HG02870 (cell line): ENCODE data around the gene CYP19A1.

Experiments used
- ATAC-seq: cut with Tn5 transposase; IDR thresholded peaks from one replicate; pipeline ENCODE4 v1.9.1; 2021; ENCODE audit warnings: mild to moderate bottlenecking, moderate library complexity; ENCODE audit not compliant: unreplicated experiment

The CYP19A1 gene

GRCh38 chr15:51363383-51363782 lies 25.0 kb upstream of the CYP19A1 start:
- no peak for ATAC-seq

- ATAC-seq, result no peak
Observed at GRCh38 chr15:51359981-51360380, 21.6 kb upstream of the CYP19A1 start.

DNA sequence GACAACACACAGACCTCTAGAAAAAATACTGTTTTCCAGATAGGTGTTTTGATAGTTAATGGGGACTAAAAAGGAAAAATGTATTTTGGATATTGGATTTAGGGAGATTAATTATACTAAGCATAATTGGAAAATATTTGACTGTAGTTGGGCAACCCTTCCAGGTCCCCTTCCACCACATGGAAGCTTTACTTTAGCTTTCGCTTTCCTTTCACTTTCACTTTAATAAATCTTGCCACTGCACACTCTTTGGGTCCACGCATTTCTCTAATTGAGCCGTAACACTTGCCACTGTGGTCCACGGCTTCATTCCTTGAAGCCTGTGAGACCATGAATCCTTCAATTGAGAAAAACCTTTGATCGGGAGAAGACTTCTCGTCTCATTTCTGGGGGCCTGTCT lies 18.6 kb upstream of the CYP19A1 start:
- ATAC-seq, result no peak

DNA sequence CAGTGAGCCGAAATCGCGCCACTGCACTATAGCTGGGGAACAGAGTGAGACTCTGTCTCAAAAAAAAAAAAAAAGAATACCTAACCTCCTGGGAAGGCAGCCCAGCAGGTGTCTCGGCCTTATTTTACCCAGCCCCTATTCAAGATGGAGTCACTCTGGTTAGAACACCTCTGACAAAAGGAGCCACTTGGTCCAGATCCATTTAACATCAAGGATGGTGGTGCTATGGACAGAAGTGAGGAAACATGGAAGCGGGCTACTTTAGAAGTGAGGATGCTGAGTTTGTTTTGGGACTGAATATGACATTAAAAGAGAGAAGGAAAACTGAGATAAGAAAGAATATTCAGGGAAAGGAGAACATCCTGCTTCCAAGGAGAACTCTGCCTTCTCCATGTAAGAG lies 17.8 kb upstream of the CYP19A1 start:
- no peak for ATAC-seq

DNA sequence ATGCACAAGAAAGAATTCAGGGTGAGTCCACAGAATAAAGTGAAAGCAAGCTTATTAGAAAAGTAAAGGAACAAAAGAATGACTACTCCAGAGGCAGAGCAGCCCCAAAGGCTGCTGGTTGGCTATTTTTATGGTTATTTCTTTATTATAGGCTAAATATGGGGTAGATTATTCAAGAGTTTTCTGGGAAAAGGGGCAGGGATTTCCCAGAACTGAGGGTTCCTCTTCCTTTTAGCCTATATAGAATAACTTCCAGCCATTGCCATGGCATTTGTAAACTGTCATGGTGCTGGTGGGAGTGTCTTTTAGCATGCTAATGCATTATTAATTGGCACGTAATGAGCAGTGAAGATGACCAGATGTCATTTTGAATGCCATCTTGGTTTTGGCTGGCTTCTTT lies 16.7 kb upstream of the CYP19A1 start:
- no peak for ATAC-seq

DNA sequence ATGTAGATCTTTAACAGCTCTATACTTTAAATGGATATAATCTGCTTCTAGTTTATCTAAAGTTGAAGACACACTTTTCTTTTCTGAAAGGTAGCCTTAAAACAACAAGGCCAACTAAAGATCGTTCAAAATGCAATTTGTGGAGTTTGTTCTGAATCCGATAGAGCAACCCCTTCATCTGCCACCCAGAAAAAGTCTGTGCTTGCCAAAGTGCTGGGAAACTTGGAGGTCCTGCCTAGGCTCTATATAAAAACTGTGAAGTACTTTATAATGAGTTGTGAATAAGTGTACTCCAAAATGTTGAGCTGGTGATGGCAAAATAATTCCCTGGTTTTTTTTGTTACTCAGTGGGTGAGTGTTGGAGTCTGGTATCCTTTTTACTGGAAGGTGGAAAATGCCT lies 15.6 kb upstream of the CYP19A1 start:
- no peak for ATAC-seq

DNA sequence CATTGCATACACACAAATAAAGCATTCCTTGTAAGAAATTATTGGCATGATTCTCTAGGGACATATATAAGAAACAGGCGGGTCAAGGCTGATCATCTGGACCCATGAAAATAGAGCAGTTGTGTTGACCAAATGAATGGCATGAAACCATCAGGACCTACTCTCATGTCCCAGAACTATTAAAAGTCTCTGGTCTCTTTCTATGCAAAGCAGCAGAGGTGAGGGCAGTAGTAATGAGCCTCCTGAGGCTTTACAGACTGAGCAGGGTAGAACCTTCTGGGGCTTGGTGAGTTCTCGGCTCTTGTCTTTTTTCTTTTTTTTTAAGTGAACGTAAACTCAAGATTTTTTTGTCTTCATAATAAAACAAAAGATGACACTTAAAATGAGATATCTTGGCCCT lies 12.3 kb upstream of the CYP19A1 start:
- ATAC-seq, result no peak

DNA sequence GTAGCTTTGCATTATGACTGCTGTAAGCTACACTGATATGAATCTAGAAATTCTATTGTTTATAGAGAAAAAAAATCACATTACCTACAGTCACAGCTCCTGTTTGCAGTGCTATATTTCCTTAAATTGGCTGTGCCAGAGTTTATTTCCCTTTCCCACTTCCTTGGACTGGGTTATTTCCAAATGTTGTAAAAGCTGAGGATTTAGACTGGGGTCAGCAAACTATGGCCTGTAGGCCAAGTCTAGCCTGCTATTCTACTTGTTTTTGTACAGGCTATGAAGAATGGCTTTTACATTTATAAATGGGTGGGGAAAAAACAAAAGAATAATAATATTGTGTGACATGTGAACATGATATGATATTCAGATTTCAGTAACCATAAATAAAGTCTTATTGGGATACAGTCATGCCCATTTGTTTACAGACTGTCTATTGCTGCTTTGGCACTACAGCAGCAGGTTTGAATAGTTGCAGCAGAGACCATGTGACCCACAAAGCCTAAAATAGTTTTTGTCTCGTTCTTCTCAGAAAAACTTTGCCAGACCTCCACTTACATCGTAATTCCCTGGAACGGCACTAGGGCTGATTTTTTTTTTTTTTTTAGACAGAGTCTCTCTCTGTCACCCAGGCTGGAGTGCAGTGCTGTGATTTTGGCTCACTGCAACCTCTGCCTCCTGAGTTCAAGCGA lies 10.9 kb upstream of the CYP19A1 start:
- ATAC-seq, result no peak

- ATAC-seq, result peak; percentile 99
Observed at GRCh38 chr15:51348688-51349087, 10.3 kb upstream of the CYP19A1 start.

DNA sequence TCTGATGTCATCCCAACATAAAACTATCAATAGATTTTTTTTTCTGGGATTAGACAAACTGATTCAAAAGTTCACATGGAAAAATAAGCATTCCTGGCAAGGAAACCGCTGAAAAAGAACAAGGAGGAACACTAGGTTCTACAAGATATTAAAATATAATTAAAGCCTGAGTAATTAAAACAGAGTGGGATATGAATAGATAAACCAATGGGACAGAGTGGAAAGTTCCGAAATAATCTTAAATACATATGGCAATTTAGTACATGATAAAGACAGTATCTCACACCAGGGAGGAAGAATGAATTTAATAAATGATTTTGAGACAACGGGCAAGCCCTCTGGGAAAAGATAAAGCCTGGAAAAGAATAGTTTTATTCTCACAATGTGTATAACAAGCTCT lies 7.7 kb upstream of the CYP19A1 start:
- ATAC-seq, result no peak

GRCh38 chr15:51343466-51343865 lies 5.1 kb upstream of the CYP19A1 start:
- ATAC-seq, result no peak

GRCh38 chr15:51342227-51342999 lies 4.0 kb upstream of the CYP19A1 start:
- no peak for ATAC-seq

DNA sequence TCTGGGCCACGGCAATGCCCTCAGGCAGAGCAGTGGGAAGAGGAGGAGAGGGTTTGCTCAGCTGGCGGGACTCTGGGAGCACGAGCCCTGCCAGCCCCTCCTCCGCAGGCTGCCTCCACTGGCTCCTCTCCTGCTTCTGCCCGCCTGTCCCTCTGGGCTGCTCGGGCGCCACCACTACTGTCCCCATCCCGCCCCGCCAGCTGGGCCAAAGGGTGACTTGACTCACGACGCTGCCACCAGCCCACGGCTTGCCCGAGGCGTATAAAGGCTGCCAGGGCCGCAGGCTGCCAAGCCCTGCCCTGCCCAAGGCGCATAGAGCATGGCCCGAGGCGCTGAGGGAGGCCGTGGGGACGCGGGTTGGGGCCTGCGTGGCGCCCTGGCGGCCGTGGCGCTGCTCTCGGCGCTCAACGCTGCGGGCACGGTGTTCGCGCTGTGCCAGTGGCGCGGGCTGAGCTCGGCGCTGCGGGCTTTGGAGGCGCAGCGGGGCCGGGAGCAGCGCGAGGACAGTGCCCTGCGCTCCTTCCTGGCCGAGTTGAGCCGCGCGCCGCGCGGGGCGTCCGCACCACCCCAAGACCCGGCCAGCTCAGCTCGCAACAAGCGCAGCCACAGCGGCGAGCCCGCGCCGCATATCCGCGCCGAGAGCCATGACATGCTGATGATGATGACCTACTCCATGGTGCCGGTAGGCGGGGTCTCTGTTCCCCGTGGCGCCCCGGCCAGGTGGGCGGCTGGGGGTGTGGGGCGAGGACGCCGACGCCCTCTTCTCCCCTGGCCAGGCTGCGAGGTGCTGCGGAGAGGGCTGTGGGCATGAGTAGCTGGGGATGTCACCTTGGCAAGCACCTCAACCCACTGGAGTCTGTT lies 3.2 kb upstream of the CYP19A1 start, which contains the start of gene GLDN:
Gene GLDN, plus strand, starts transcription at position 290 of the 861 bp plus-strand sequence. Its CDS starts 30 bp downstream, at position 320.
- ATAC-seq, result no peak

DNA sequence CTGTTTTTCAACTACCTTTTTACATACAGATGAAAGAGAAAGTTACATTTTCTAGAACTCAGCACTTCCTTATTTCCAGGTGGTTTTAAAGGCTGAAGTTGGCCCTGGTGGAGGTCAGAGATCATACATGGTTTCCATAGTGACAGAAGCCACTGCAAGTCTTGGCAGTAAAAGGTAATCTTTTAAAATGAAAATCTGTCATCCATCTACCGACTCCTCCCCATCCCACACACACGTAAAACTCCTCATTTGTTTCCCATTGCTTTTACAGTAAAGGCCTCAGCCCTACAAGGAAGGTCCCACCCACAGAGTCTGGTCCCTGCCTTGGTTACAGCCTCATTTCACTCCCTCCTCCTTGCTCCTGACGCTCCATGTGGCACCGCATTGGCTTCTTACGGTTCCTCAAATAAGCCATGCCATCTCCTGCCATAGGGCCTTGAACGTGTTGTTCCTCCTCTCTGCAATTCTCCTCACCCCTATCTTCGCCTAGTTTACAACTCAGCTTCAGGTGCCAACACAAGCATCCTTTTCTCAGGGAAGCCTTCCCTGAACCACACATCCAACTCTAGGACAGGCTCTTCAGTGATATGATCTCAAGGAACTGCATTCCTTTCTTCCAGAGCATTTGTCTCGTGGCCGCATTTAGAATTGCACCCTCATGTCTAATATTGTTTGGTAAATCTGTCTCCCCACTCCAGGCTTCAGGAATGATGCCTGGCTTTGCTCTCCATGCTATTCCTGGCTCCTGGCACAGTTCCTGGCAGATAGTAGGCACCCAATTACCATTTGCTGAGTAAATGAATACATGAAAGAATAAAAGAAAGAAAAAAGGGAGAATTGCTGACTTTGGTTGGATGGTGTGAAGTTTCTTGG lies 2.6 kb downstream of the CYP19A1 start:
- ATAC-seq, result peak; percentile 90

DNA sequence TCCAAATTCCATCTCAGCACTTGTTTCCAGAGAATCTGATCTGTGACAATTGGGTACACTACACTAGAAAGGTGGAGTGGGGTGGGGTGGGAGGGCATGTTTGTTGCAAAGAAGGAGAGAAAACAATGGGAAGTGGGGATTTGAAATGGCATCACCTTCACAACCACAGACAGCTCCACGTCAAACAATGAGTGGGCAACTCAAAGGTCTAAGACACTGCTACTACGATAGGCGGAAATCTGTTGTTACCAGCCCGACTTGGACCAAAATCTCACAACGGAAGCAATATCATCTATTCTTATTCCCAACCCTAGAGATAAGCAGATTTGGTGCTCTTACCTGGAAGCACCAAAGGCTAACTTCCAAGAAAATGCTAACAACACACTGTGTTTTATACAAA lies 3.3 kb downstream of the CYP19A1 start:
- no peak for ATAC-seq

DNA sequence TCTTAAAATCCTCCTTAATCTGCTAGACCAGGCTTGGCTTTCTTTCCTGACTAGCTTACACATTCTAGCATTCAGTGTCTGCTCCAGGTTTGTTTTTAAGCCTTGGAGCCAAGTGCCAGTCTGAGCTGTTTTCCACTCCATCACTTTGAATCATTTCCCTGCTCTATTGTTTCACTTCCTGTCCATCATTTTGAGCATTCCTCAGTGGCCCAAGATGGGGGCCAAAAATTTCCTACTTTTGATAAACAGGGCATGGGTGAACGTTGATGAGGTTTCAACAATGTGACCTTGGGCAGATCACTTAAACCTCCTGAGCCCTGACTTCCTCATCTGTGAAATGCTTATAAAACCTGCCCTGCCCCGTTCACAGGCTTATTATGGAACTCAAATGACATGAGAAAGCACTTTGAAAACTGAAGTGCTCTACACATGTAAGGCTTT lies 4.4 kb downstream of the CYP19A1 start:
- no peak for ATAC-seq

DNA sequence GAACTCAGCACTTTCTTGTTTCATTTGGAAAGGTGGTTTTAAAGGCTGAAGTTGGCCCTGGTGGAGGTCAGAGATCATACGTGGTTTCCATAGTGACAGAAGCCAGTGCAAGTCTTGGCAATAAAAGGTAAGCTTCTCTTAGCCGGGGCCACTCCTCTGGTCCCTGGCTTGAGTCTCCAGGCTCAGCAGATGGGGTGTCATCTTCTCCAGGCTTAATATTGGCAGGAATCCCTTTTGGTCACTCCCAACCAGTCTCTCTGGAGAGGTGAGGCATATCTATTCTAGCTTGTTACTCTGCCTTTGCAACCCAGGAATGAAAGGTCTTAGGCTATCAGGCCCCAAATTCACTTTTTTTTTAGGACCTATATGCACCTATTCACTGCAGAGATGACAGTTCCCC lies 4.8 kb downstream of the CYP19A1 start:
- no peak for ATAC-seq

GRCh38 chr15:51332206-51333147 lies 5.9 kb downstream of the CYP19A1 start:
- no peak for ATAC-seq

- ATAC-seq, result no peak
Observed at GRCh38 chr15:51331141-51331540, 7.3 kb downstream of the CYP19A1 start.
